Brain microvascular endothelial cell (primary cell): ENCODE measurements around the gene MC1R.
A peak's percentile ranks its signal among the peaks of the same experiment; 100 is the strongest.
"Not testable (repeated sequence)": the region's sequence is repeated elsewhere in the genome, so short reads cannot be mapped to it uniquely, and the experiment has no call there.

ENCODE experiments used
- DNase-seq: peaks from one replicate; pipeline ENCODE4 v3.0.0-alpha.2; 2020
- H3K27ac ChIP-seq: fragments of 250-450 bp; sonication (Bioruptor Pico); 2 replicates; pipeline ENCODE4 v1.5.1; 2020; ENCODE audit warnings: mild to moderate bottlenecking, moderate library complexity
- H3K27me3 ChIP-seq: fragments of 250-450 bp; sonication (Bioruptor Pico); replicated peaks from 2 replicates; pipeline ENCODE4 v1.5.1; 2020; ENCODE audit warnings: mild to moderate bottlenecking
- H3K36me3 ChIP-seq: fragments of 250-450 bp; sonication (Bioruptor Pico); replicated peaks from 2 replicates; pipeline ENCODE4 v1.5.1; 2020; ENCODE audit warnings: mild to moderate bottlenecking
- H3K4me3 ChIP-seq: 2 replicates; pipeline ENCODE4 v1.5.1; 2011; ENCODE audit warnings: low read depth, mild to moderate bottlenecking, control low read depth, low read length, moderate library complexity
- CTCF ChIP-seq: IDR thresholded peaks from 2 replicates; pipeline ENCODE4 v1.5.1; 2011; ENCODE audit warnings: low read depth, mild to moderate bottlenecking, moderate library complexity, low read length, control low read depth, inconsistent platforms; ENCODE audit errors: missing control alignments
- in situ Hi-C: cut with HindIII; loops from 2 replicates; pipeline ENCODE4 v1.10.0; 2017; ENCODE audit warnings: low sequenced_read_pairs, low pct_ligation_motif_present

MC1R gene

GRCh38 chr16:89924925-89925307 is 6.3 kb downstream of the MC1R start:
- no peak for DNase-seq
- H3K27me3 ChIP-seq = no peaks in the 10 kb centered on the region
- H3K27ac ChIP-seq = no peak overlapping the region
- peaks cover 11% of the 10 kb centered on the region for H3K36me3 ChIP-seq
- in situ Hi-C loops = no loop called here
- H3K4me3 ChIP-seq = peak overlapping the region; percentile 76
- no peak for TF ChIP-seq CTCF

- in situ Hi-C loops = no loop called here
- DNase-seq = no peak
Observed at GRCh38 chr16:89925596-89926079, 7.0 kb downstream of the MC1R start.

GRCh38 chr16:89931305-89931896 is 12.7 kb downstream of the MC1R start:
- Histone ChIP-seq H3K27me3 (no peaks in the 10 kb centered on the region), H3K27ac (no peak overlapping the region), H3K36me3 (peaks cover 70% of the 10 kb centered on the region), H3K4me3 (no peak overlapping the region)
- in situ Hi-C loops = no loop called here
- DNase-seq = no peak
- TF ChIP-seq CTCF = no peak

More at GRCh38 chr16:89925596-89926079, 7.0 kb downstream of the MC1R start:
- Histone ChIP-seq H3K4me3 (peak overlapping the region; percentile 76), H3K27ac (no peak overlapping the region), H3K36me3 (peaks cover 18% of the 10 kb centered on the region), H3K27me3 (no peaks in the 10 kb centered on the region)
- TF ChIP-seq CTCF = peak; percentile 26

GRCh38 chr16:89931964-89932363 is 13.3 kb downstream of the MC1R start:
- no peaks in the 10 kb centered on the region for H3K27me3 ChIP-seq
- H3K36me3 ChIP-seq = peaks cover 75% of the 10 kb centered on the region

GRCh38 chr16:89934019-89934418 is 15.4 kb downstream of the MC1R start:
- DNase-seq, H3K27ac ChIP-seq, H3K4me3 ChIP-seq, in situ Hi-C loops, H3K27me3 ChIP-seq: not testable (repeated sequence)
- peaks cover 71% of the 10 kb centered on the region for H3K36me3 ChIP-seq

More at GRCh38 chr16:89931964-89932363, 13.3 kb downstream of the MC1R start:
- in situ Hi-C loops = no loop called here
- DNase-seq = no peak
- TF ChIP-seq CTCF = no peak
- no peak overlapping the region for H3K27ac ChIP-seq
- no peak overlapping the region for H3K4me3 ChIP-seq

GRCh38 chr16:89934611-89935553 is 16.2 kb downstream of the MC1R start:
- Histone ChIP-seq H3K27me3 (no peaks in the 10 kb centered on the region), H3K27ac (no peak overlapping the region), H3K4me3 (no peak overlapping the region), H3K36me3 (peaks cover 64% of the 10 kb centered on the region)
- in situ Hi-C loops = no loop called here
- DNase-seq = no peak
- TF ChIP-seq CTCF = no peak

GRCh38 chr16:89935620-89936019 is 17.0 kb downstream of the MC1R start:
- in situ Hi-C loops, H3K4me3 ChIP-seq, H3K27me3 ChIP-seq, DNase-seq, H3K27ac ChIP-seq: not testable (repeated sequence)
- H3K36me3 ChIP-seq = peaks cover 58% of the 10 kb centered on the region
